Activated naive CD4-positive, alpha-beta T cell treated with anti-CD3 and anti-CD28 coated beads, Interleukin-2, amount 50 U/mL, for 72 hours (primary cell): ENCODE data around the gene TNS4. TPM values are rescaled to one million over a fixed set of nuclear protein-coding genes. Genes with fewer than 3 reads are reported as not detected.
A peak's percentile ranks its signal among the peaks of the same experiment; 100 is the strongest.

Experiments used
- ATAC-seq, 2 donors: fragments of 150-1000 bp; cut with Tn5 transposase; 2 replicates each; pipeline ENCODE4 v1.10.0; 2021; ENCODE audit warnings: mild to moderate bottlenecking in 2 of 2, moderate library complexity in 2 of 2
- DNase-seq, 2 donors: peaks; one replicate each; pipeline ENCODE4 v3.0.0; 2021 to 2022; ENCODE audit warnings: low spot score in 2 of 2
- H3K27ac Mint-ChIP-seq, 2 donors: one replicate each; pipeline ENCODE4 v1.8.0; 2022; ENCODE audit warnings: mild to moderate bottlenecking in 2 of 2, mixed read lengths in 2 of 2
- H3K36me3 Mint-ChIP-seq, 2 donors: one replicate each; pipeline ENCODE4 v1.8.0; 2022; ENCODE audit warnings: mixed read lengths in 2 of 2
- H3K9me3 Mint-ChIP-seq, 2 donors: one replicate each; pipeline ENCODE4 v1.8.0; 2022; ENCODE audit warnings: mixed read lengths in 2 of 2
- total RNA-seq, 2 donors: library from RNA; stranded (reverse); gene quantifications; one replicate each; pipeline ENCODE4 v1.2.3, GENCODE V29; 2022

The TNS4 gene
- total RNA-seq, 2 donors from 2014 or later, result 1.7 to 11.6 TPM

DNA sequence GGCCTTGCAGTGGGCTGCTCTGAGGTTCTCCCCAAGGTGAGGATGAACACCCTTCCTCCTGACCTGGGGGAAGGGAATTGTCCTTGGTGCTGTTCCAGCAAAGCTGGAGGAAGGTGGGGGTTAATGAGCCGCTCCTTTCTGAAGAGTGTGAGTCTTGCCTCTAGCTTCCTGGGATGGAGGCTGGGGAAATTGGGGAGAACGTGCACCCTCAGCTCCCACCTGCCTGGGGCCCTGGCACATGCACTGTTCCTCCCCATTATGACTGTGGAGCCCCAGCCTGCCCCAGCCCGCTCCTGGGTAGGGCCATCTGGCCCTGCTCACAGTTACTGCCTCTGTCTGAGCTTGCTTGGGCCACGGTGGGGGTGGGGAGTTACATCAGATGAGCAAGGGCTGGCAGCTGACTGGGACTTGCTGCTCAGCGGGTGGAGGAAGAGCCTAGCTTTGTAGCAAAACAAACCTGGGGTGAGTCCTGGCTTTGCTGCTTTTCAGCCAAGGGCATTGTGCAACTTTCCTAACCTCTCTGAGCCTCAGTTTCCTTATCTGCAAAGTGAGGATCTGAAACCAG lies 11.1 kb downstream of the TNS4 start:
- Mint-ChIP-seq H3K27ac (peak overlapping the region; percentile 7 to 17), H3K36me3 (no peaks in the 10 kb centered on the region), H3K9me3 (no peaks in the 10 kb centered on the region)
- DNase-seq (no peak), ATAC-seq (no peak)

DNA sequence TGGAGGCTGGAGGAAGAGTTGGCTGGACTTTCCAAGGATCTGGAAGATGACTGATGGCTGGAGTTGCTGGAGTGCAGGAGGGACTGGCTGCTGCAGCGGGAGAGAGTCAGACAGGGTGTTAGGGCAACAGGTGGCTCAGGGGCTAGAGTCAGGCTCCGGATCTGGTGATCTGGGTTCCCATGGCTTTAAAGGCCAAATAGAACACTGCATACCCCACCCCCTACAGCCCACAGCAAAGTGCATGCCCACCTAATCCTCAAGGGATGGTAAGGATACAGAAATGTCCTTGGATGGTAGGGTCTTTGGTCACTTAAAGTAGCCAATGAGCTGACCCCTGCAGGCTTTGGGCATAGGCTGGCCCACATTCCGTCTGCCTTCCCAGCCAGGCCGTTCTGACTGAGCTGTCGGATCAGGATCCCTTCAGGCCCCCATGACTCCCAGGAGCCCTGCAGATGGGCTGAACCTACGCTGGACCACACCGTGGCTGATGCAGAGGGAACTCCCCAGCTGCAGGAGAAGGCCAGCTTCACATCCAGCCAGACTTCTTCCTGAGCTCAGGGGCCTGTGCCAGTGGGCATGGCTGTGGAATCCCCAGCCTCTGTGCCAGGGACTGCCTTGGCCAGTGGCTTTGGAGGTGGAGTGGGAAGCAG lies 13.9 kb downstream of the TNS4 start:
- H3K9me3 Mint-ChIP-seq, result no peaks in the 10 kb centered on the region
- H3K36me3 Mint-ChIP-seq, result no peaks in the 10 kb centered on the region
- H3K27ac Mint-ChIP-seq, result peak overlapping the region in 1 of 2 donors; percentile 56
- DNase-seq (no peak), ATAC-seq (no peak)

DNA sequence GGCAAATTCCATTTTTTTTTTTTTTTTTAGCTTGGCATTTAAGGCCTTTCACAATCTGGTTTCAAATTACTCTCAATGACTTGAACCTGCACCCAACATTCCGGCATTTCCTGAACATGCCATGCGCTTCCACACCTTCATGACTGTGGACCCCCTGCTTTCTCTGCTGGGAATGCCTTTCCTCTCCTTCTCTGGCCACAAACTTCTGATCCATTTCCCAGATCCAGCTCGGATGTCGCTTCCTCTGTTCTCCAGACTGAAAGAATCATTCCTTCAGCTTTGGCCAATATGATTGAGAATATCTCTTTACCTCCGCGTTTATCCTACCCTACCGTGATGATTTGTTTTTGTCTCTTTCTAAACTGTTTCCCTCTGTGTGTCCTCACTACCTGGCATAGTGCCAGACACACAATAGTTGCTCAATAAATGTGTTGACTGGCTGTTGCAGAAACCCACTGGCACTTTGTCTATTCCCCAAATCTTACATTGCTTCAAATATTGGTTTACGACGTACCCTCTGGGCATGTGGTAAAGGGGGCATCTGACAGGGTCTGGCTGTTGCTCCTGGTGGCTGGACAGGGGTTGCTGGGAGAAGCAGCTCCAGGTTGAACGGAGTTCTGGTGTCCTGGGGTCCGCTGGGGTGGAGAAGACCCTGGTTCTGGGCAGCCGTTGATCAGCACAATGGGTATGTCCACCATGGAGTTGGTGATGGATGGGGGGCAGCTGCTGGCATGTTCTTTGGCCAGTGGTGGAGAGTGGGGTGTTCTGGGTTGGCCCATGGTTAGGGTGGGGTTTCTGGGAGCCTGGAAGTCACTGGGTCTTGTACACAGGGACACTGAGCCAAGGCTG lies 14.7 kb downstream of the TNS4 start:
- Mint-ChIP-seq H3K9me3 (no peaks in the 10 kb centered on the region), H3K27ac (peak overlapping the region in 1 of 2 donors; percentile 56), H3K36me3 (peaks cover 0 to 1% of the 10 kb centered on the region in 2 donors)
- DNase-seq (no peak), ATAC-seq (no peak)

DNA sequence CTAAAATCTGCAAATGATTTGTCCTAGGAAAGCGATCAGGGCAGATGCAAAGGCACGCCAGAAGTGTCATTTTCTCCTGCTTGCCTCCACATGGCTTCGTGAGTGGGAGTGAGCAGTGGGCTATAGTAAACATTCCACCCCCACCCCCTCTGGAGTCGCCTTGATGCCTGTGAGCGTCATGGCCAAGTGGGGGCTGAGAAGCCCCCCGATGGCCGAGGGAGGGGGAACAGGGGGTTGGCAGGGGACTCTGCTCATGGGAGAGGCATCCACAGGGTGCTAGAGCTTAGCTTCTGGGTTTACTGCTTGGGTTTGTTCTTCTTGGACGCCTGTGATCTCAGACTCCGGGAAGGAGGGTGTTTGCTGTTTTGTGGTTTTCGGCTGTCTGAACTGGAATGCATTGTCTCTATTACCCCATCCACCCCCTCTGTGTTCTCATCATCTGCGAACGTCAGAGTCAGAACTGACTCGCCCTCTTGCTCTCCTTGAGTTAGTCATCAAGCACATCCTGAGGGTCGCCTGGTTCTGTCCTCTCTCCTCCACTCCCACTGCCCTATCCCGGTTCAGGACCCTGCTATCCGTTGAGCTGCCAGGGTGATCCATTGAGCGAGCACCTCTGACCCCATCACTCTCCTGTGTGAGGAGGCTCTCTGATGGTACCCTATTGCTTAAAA lies 15.4 kb downstream of the TNS4 start:
- peak; percentile 79 to 85 for ATAC-seq
- DNase-seq, result peak in 1 of 2 donors; percentile 36
- H3K27ac Mint-ChIP-seq, result no peak overlapping the region
- H3K36me3 Mint-ChIP-seq, result peaks cover 0 to 7% of the 10 kb centered on the region in 2 donors
- no peaks in the 10 kb centered on the region for H3K9me3 Mint-ChIP-seq

DNA sequence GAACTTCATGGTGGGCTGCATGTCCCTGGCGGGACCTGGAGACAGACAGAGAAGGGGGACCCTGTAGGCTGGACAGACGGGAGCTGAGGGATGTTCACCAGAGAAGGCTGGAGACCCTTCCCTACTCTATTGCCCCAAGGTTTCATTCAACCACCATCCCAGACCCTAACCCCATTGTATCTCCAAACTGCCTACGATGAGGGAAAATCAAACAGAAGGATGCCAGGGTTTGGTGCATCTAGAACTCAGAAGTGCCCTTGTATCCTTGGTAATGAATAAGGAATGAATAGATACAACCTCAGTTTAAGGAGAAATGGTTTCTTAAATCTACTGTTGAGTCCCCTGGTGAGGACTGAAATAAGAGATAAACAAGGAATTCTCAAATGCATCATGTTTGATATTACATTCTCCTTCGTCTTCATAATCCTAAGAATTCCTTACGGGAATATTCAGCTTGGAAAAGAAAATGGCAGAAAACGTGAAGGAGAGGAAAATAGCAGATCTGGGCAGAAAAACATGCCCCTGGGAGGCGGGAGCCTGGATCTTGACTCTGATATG lies 16.4 kb downstream of the TNS4 start:
- H3K9me3 Mint-ChIP-seq, result no peaks in the 10 kb centered on the region
- ATAC-seq (no peak), DNase-seq (no peak)

DNA sequence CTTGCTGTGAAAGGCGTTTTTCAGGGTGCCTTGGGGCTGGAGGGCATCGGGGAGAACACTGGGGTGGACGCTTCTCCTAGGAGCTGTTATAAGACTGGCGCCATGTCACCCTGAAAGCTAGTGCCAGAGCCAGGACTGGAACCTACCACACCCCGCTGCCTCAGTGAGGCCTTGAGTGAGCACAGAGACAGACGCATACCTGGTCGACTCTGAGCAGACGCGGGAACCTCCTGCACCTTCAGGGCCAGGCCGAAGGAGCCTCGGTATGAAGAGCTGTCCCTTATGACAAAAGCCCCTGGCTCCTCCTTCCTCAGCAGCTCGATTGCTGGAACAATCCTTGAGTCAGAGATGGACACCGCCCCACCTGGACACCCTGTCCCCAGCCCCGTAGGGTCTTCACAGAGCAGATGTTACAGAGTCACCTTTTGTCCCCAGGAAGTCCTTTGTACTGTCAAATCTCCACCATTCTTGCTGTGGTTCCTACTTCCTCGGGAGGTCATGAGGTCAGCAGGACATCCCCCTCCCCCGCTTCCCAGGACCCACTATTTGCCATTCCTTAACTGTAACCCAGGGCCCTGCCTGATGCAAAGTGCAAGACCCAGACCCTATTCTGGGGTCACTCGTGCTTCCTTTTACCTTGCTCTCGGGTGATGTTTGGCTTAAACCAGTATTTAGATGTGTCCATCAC lies 17.0 kb downstream of the TNS4 start:
- no peaks in the 10 kb centered on the region for H3K9me3 Mint-ChIP-seq
- peak overlapping the region in 1 of 2 donors; percentile 44 for H3K27ac Mint-ChIP-seq

More for the DNA sequence above, 16.4 kb downstream of the TNS4 start:
- Mint-ChIP-seq H3K27ac (peak overlapping the region in 1 of 2 donors; percentile 44), H3K36me3 (peaks cover 0 to 7% of the 10 kb centered on the region in 2 donors)

DNA sequence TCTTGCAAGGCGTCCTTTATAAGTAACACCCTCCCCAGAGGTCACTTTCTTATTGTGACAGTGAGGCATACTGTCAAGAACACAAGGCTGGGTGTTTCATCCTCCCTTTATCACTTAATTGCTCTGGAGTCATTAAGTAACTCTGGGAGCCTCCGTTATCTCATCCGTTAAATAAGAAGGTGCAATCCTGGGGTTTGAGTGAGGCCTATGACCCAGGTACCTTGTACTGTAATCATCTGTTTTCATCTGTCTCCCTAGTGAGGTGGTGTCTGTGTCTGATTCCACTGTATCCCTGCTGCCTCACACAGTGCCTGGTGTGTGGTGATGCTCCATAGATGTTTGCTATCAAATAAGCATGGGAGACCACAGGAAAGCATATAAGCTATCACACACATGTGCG lies 17.7 kb downstream of the TNS4 start:
- DNase-seq (no peak), ATAC-seq (no peak)
- H3K36me3 Mint-ChIP-seq, result peaks cover 0 to 18% of the 10 kb centered on the region in 2 donors
- H3K27ac Mint-ChIP-seq, result no peak overlapping the region
- H3K9me3 Mint-ChIP-seq, result peaks cover 0 to 4% of the 10 kb centered on the region in 2 donors

More for the DNA sequence above, 17.0 kb downstream of the TNS4 start:
- DNase-seq (no peak), ATAC-seq (no peak)
- peaks cover 0 to 11% of the 10 kb centered on the region in 2 donors for H3K36me3 Mint-ChIP-seq

DNA sequence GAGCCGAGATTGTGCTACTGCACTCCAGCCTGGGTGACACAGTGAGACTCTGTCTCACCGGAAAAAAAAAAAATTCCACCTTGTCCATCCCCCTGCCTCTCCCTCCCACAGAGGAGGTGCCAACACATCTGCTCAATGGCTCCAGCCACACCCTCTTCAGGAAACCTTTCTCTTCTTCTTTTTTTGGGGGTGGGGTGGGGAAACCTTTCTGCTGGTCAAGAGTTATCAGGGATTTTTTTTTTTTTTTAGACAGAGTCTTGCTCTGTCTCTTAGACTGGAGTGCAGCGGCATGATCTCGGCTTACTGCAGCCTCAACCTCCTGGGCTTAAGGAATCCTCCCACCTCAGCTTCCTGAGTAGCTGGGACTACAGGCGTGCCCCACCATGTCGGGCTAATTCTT lies 18.7 kb downstream of the TNS4 start:
- H3K27ac Mint-ChIP-seq, result peak overlapping the region in 1 of 2 donors; percentile 91
- H3K36me3 Mint-ChIP-seq, result peaks cover 0 to 22% of the 10 kb centered on the region in 2 donors
- ATAC-seq (no peak), DNase-seq (no peak)
- peaks cover 0 to 4% of the 10 kb centered on the region in 2 donors for H3K9me3 Mint-ChIP-seq

DNA sequence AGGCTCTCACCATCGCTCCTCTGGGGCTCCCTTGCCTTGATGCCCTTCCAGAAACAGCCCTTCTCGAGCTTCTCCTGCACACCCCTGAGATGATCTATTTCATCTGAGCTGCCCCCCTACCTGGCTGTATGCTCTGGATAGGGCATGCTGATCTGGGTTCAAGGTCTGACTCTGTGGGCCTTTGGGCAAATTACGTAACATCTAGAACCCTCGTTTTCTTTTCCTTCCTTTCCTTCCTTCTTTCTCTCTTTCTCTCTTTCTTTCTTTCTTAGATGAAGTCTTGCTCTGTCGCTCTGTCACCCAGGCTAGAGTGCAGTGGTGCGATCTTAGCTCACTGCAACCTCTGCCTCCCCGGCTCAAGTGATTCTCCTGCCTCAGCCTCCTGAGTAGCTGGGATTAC lies 20.3 kb downstream of the TNS4 start:
- peak overlapping the region; percentile 80 to 96 for H3K27ac Mint-ChIP-seq
- ATAC-seq (no peak), DNase-seq (no peak)
- peaks cover 0 to 36% of the 10 kb centered on the region in 2 donors for H3K36me3 Mint-ChIP-seq
- peaks cover 0 to 4% of the 10 kb centered on the region in 2 donors for H3K9me3 Mint-ChIP-seq

DNA sequence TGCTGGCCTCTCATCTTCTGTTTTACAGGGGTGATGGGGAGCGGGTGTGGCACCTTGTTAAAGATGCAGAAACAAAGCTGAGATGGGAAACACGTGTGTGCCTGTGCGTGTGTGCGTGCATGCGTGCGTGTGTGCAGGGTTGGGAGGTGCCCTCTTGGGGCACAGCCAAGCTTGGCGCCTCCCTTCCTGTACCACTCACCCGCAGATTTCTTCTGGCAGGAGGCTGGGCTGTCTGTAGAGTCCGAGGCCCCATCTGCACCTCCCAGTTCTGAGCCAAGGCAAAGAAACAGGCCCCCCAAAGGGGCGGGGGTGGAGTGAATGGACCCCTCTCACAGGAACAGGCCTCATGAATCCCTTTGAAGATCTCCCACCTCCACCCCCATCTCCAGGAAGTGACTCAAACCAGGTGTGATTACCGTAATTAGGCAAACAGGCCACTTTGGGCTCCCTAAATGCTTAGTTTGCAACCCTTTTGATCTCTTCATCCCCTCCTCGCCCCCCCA lies 20.9 kb downstream of the TNS4 start:
- DNase-seq (peak; percentile 77 to 85), ATAC-seq (peak; percentile 91 to 92)
- peaks cover 0 to 4% of the 10 kb centered on the region in 2 donors for H3K9me3 Mint-ChIP-seq
- H3K36me3 Mint-ChIP-seq, result peaks cover 0 to 36% of the 10 kb centered on the region in 2 donors
- peak overlapping the region; percentile 80 to 96 for H3K27ac Mint-ChIP-seq

DNA sequence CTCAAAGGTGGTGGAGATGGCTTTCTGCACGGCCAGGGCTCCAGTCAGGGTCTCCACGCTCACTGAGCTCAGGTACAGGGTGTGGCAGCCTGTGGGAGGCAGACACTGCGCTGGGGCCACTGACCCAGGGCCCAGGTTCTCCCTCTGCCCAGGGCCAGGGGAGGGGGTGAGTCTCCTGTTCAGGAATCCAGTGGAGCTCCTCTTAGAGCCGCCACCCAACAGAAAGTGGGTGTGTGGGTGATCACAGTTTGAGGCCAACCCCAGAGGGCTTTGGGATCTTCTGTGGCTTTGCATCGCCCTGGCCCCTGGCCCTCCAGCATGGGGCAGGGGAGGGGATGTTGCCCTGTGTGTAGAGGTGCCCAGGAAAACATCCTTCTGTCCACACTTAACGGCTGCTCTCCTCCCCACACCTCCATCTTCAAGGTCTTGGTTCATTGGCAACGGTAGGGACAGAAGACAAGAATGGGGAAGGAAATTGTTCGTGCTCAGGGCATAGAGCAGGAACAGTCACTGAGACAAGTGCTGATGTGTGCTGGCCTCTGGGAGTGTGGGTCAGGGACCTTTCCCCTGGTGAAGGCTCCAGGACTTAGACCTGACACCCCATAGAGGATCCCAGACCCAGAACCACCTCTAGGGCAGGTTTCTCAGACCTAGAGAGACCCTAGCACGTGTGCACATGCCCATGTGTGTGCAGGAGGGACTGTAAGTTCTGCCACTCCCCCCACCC lies 21.5 kb downstream of the TNS4 start:
- ATAC-seq (peak; percentile 2 to 51), DNase-seq (peak in 1 of 2 donors; percentile 20)
- Mint-ChIP-seq H3K36me3 (peaks cover 0 to 36% of the 10 kb centered on the region in 2 donors), H3K27ac (peak overlapping the region; percentile 80 to 96), H3K9me3 (peaks cover 0 to 4% of the 10 kb centered on the region in 2 donors)

DNA sequence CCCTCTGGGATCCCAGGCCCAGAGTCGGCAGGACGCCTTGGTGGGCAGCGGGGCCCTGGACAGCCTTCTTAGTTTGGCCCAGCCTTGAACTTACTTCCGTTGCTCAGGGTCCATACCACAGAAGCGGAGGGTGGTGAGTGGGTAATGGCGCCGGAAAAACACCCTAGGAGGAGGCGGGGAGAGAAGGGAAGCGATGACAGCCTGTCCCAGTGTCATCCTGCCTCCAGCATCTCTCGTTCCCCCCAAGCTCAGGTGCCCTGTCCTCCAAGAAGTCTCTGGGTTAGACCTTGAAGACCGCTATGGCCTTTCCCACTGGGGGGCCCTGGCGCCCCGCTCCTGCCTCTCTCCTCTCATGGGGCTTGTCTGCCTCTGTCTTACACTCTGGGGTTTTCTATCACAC lies 22.9 kb downstream of the TNS4 start:
- DNase-seq (no peak), ATAC-seq (no peak)
- Mint-ChIP-seq H3K9me3 (peaks cover 0 to 4% of the 10 kb centered on the region in 2 donors), H3K36me3 (peaks cover 0 to 36% of the 10 kb centered on the region in 2 donors), H3K27ac (peak overlapping the region in 1 of 2 donors; percentile 80)

DNA sequence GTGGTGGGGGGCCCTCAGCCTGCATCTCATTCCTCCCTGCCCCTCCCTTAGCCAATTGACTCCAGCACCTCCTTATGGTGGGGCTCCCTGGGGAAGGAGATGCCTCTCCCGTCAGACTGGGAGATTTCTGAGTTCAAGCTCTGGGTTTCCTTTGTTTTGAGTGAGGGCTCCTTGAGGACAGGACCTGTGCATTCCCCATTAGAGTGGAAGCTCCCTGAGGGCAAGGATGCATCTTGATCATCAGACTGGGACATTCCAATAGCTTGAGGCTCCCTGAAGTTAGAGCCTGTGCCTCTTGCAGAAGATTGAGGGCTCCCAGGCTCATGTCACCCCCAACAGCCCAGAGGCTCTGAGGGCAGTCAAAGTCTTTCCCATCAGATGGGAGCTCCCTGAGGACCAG lies 23.6 kb downstream of the TNS4 start:
- DNase-seq, result no peak
- ATAC-seq, result no peak
- H3K27ac Mint-ChIP-seq, result no peak overlapping the region
- H3K36me3 Mint-ChIP-seq, result peaks cover 0 to 36% of the 10 kb centered on the region in 2 donors
- H3K9me3 Mint-ChIP-seq, result peaks cover 0 to 4% of the 10 kb centered on the region in 2 donors

DNA sequence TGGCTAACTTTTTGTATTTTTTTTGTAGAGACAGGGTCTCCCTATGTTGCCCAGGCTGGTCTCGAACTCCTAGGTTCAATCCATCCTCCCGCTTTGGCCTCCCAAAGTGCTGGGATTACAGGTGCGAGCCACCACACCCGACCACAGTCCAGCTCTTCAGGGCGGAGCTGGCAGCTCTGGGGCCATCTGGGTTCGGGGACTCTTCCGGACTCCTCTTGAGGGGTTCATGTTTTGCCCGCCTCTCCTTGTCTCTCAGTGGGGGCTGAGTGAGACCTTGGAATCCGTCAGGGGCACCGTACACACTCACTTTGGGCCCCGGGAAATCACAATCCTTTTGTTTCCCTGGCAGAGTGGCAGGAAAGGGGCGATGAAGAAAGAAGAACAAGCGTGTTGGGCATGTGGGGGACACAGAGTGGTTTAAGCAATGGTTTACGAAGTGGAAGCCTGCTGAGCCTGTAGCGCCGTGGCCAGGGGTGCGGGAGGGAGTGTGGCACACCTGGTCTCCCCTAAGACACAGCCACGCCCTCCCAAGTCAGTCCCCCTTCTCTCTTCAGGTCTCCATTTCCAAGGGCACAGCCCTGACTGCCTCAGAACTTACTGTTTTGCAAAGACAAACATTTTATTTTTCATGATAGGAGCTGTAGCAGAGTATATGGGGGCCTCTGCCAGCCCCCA lies 26.1 kb downstream of the TNS4 start:
- no peak overlapping the region for H3K27ac Mint-ChIP-seq
- peaks cover 0 to 4% of the 10 kb centered on the region in 2 donors for H3K9me3 Mint-ChIP-seq
- no peak for ATAC-seq
- H3K36me3 Mint-ChIP-seq, result peaks cover 0 to 29% of the 10 kb centered on the region in 2 donors
- DNase-seq, result no peak
